Calu3 (cell line): ENCODE measurements around the gene PRSS33. TPM values are rescaled to one million over a fixed set of nuclear protein-coding genes. Genes with fewer than 3 reads are reported as not detected.

Experiments used
- BruUV-seq: library from RNA; stranded (reverse); fragments of 400-500 nt; replicated peaks from 2 replicates; lab custom pipeline; 2021; lab: Mats Ljungman, UMichigan
- CTCF ChIA-PET: fragments of 300-600 bp; sonication (Branson Sonifier 250); formaldehyde crosslinking; loops from one replicate; lab custom pipeline; 2022; ENCODE audit warnings: antibody characterized with exemption; lab: Charles Lee
- DNase-seq: peaks from one replicate; pipeline ENCODE4 v3.0.0; 2022
- H3K27ac Mint-ChIP-seq: one replicate; pipeline ENCODE4 v1.8.0; 2022; ENCODE audit warnings: mixed read lengths; ENCODE audit not compliant: unreplicated experiment
- H3K27me3 Mint-ChIP-seq: one replicate; pipeline ENCODE4 v1.8.0; 2022; ENCODE audit warnings: mixed read lengths; ENCODE audit not compliant: unreplicated experiment
- H3K36me3 Mint-ChIP-seq: one replicate; pipeline ENCODE4 v1.8.0; 2022; ENCODE audit warnings: mild to moderate bottlenecking, moderate library complexity, mixed read lengths; ENCODE audit not compliant: insufficient read depth, unreplicated experiment
- H3K4me1 Mint-ChIP-seq: one replicate; pipeline ENCODE4 v1.8.0; 2022; ENCODE audit warnings: mild to moderate bottlenecking, low read depth, mixed read lengths; ENCODE audit not compliant: unreplicated experiment
- H3K4me3 Mint-ChIP-seq: one replicate; pipeline ENCODE4 v1.8.0; 2022; ENCODE audit warnings: mild to moderate bottlenecking, low read depth, moderate library complexity, mixed read lengths; ENCODE audit not compliant: unreplicated experiment
- H3K9me3 Mint-ChIP-seq: one replicate; pipeline ENCODE4 v1.8.0; 2022; ENCODE audit warnings: low read depth, mixed read lengths; ENCODE audit not compliant: unreplicated experiment
- CTCF ChIP-seq: fragments of 200-600 bp; IDR thresholded peaks from one replicate; pipeline ENCODE4 v1.8.0; 2022; ENCODE audit warnings: antibody characterized with exemption; ENCODE audit not compliant: unreplicated experiment
- intact Hi-C: fragments of 100-400 bp; cut with micrococcal nuclease; formaldehyde crosslinking; loops from one replicate; pipeline ENCODE4 v1.10.0; 2022; ENCODE audit not compliant: unreplicated experiment
- total RNA-seq: library from RNA; stranded (reverse); gene quantifications from 2 replicates; pipeline ENCODE4 v1.2.3, GENCODE V29; 2022

PRSS33 gene
- total RNA-seq, 1 experiment from 2014 or later = 13.2 TPM

DNA sequence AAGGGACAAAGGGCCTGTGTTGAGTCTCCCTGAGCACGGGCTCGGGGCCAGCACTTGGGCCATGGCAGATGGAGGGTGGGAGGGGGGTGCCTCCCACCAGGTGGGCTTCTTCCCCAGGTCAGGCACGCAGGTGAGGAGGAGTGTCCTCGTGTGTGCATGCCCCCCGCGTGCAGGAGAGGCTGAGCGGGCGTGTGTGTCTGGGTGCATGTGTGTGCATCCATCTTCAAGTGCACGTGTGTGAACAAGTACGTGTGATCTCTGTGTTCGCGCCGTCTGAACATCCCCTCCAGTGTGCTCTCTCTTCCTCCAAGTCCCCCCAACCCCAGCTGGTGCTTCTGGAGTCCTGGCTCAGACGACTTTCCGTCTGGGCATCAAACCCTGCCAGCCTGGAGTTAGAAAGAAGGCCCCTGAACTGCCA lies 40.0 kb upstream of the PRSS33 start:
- intact Hi-C loops = no loop called here
- Mint-ChIP-seq H3K36me3 (no peaks in the 10 kb centered on the region), H3K27ac (no peak overlapping the region), H3K4me3 (no peak overlapping the region), H3K27me3 (no peaks in the 10 kb centered on the region), H3K4me1 (no peaks in the 10 kb centered on the region), H3K9me3 (no peaks in the 10 kb centered on the region)
- no TSS peak for BruUV-seq
- TF ChIP-seq CTCF = no peak
- no peak for DNase-seq
- CTCF ChIA-PET = no interaction called here

DNA sequence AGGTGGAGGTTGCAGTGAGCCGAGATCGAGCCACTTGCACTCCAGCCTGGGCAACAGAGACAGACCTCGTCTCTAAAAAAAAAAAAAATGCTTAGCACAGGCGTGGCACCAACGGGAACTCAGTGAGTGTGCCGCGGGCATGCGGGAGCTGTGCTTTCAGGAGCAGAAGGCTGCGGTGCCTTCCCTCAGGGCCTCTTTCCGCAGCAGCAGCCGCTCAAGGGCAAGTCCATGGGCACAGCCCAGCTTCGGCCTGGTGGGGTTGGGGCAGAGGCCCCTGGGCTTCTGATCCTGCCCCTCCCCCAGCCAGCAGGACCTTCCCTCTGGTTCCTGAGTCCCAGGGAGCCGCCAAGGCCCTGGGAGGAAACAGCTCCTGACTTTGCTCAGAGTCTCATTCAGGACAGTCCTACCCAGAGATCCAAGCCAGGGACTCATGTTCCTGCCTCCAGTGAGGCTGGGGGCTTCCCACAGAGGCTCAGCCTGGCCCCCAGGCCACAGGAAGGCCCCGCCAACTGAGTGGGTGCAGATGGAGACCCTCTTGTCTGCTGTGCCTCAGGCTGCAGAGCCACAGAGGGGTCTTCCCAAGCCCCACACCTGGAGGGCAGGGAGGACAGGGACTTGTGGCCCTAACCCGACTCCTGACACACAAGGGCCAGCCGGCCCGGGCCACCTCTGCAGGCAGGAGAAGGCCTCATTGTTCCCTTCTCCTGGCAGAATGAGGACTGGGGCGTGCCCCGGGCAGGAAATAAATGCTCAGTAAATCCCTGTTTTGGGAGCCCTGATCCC lies 39.4 kb upstream of the PRSS33 start:
- Mint-ChIP-seq H3K4me3 (no peak overlapping the region), H3K4me1 (peaks cover under 1% of the 10 kb centered on the region), H3K27me3 (no peaks in the 10 kb centered on the region), H3K9me3 (no peaks in the 10 kb centered on the region), H3K27ac (no peak overlapping the region), H3K36me3 (no peaks in the 10 kb centered on the region)
- intact Hi-C loops = no loop called here
- DNase-seq = no peak
- BruUV-seq = no TSS peak
- no peak for TF ChIP-seq CTCF
- CTCF ChIA-PET = no interaction called here

- H3K9me3 Mint-ChIP-seq = no peaks in the 10 kb centered on the region
- no peaks in the 10 kb centered on the region for H3K36me3 Mint-ChIP-seq
- no peak for TF ChIP-seq CTCF
- BruUV-seq = no TSS peak
- peaks cover 9% of the 10 kb centered on the region for H3K4me1 Mint-ChIP-seq
- intact Hi-C loops = no loop called here
- H3K4me3 Mint-ChIP-seq = no peak overlapping the region
- H3K27me3 Mint-ChIP-seq = no peaks in the 10 kb centered on the region
- CTCF ChIA-PET = interaction anchor here (0.6 kb wide), 1 partner anchor 488 kb away, joined by 3 read pairs; no protein-coding TSS in a partner anchor
- DNase-seq = no peak
- no peak overlapping the region for H3K27ac Mint-ChIP-seq
These were observed 38.5 kb upstream of the PRSS33 start for GRCh38 chr16:2825906-2826305.

DNA sequence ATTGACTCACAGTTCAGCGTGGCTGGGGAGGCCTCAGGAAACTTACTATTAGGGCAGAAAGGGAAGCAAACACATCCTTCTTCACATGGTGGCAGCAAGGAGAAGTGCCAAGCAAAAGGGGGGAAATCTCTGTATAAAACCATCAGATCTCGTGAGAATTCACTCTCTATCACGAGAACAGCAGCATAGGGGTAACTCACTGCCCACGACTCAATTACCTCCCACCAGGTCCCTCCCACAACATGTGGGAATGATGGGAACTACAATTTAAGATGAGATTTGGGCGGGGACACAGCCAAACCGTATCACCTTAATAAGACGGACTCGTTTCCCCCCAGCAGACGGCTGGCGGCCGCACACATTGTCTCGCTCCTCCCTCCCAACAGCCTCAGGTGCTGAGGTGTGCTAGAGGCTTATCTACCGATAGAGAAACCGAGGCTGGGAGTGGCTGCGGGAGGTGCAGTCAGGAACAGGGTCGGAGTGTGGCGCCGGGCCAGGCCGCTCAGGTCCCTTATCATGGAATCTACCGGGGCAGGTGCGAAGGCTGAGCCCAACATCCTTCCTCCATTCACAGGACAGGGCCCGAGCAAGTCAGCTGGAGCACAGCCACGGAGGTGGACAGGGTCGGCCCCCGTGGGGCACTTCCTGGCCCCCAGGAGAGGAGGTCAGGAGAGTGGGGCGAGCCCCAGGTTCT lies 37.8 kb upstream of the PRSS33 start:
- Mint-ChIP-seq H3K27me3 (no peaks in the 10 kb centered on the region), H3K4me3 (no peak overlapping the region), H3K4me1 (peaks cover 12% of the 10 kb centered on the region), H3K36me3 (no peaks in the 10 kb centered on the region), H3K27ac (no peak overlapping the region), H3K9me3 (no peaks in the 10 kb centered on the region)
- BruUV-seq = no TSS peak
- no peak for DNase-seq
- CTCF ChIA-PET = interaction anchor here (0.6 kb wide), 1 partner anchor 488 kb away, joined by 3 read pairs; no protein-coding TSS in a partner anchor
- TF ChIP-seq CTCF = no peak
- intact Hi-C loops = no loop called here
